ENCODE measurements around the gene SMCP. TPM values are rescaled to one million over a fixed set of nuclear protein-coding genes. Genes with fewer than 3 reads are reported as not detected.
A peak's percentile ranks its signal among the peaks of the same experiment; 100 is the strongest.

The SMCP gene
- total and polyA plus RNA-seq, 2 experiments from 2014 or later, result not detected

DNA sequence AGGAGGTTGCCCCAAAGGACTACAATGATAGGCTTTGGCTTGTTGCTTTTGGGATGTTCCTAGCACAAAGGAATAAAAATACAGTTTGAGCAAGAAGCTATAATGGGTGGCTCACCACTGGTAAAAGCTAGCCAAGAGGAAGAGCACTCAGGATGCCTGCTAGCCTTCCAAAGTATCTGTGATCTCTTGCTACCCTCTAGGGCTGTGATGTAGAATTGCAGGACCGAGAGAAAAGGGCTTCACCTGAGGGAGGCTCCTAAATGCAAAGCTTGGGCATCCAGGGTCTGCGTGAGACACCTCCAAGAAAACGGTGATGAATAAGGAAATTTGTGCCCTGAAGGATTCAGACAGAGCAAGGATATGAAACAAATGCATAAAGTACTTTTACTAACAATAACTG lies 48.0 kb downstream of the SMCP start:
- Mint-ChIP-seq H3K27me3 (ENCODE audit: insufficient read depth, low read depth, poor library complexity) (no peaks in the 10 kb centered on the region), H3K4me3 (no peak overlapping the region), H3K27ac (no peak overlapping the region), H3K9me3 (peaks cover 29% of the 10 kb centered on the region), H3K36me3 (ENCODE audit: low read depth) (peaks cover 17% of the 10 kb centered on the region), H3K4me1 (no peaks in the 10 kb centered on the region)
- Histone ChIP-seq H3K4me1 (ENCODE audit: insufficient read depth) (no peaks in the 10 kb centered on the region), H2AFZ (no peak overlapping the region), H3K79me2 (replicated peaks; ENCODE audit: insufficient read depth) (no peaks in the 10 kb centered on the region), H3K27ac (ENCODE audit: low read depth) (no peak overlapping the region), H4K20me1 (replicated peaks; ENCODE audit: insufficient read depth) (no peaks in the 10 kb centered on the region), H3K4me2 (no peak overlapping the region), H3K9me2 (ENCODE audit: insufficient read depth) (no peaks in the 10 kb centered on the region), H3K36me3 (ENCODE audit: insufficient read depth) (peaks cover 7% of the 10 kb centered on the region; the same call in 1 of the 2 replicates), H3K4me3 (no peak overlapping the region), H3K27me3 (ENCODE audit: insufficient read depth) (no peaks in the 10 kb centered on the region), H3F3A (replicated peaks; ENCODE audit: low read depth) (no peaks in the 10 kb centered on the region)
- ATAC-seq (peak; percentile 78), DNase-seq (ENCODE audit: low spot score) (peak; percentile 65)
- TF ChIP-seq CTCF (conservative IDR thresholded peaks at IDR 0.05; ENCODE audit: low read depth in 2 of 2), result peak; percentile 61 to 78
- TF ChIP-seq, protein P1, sequence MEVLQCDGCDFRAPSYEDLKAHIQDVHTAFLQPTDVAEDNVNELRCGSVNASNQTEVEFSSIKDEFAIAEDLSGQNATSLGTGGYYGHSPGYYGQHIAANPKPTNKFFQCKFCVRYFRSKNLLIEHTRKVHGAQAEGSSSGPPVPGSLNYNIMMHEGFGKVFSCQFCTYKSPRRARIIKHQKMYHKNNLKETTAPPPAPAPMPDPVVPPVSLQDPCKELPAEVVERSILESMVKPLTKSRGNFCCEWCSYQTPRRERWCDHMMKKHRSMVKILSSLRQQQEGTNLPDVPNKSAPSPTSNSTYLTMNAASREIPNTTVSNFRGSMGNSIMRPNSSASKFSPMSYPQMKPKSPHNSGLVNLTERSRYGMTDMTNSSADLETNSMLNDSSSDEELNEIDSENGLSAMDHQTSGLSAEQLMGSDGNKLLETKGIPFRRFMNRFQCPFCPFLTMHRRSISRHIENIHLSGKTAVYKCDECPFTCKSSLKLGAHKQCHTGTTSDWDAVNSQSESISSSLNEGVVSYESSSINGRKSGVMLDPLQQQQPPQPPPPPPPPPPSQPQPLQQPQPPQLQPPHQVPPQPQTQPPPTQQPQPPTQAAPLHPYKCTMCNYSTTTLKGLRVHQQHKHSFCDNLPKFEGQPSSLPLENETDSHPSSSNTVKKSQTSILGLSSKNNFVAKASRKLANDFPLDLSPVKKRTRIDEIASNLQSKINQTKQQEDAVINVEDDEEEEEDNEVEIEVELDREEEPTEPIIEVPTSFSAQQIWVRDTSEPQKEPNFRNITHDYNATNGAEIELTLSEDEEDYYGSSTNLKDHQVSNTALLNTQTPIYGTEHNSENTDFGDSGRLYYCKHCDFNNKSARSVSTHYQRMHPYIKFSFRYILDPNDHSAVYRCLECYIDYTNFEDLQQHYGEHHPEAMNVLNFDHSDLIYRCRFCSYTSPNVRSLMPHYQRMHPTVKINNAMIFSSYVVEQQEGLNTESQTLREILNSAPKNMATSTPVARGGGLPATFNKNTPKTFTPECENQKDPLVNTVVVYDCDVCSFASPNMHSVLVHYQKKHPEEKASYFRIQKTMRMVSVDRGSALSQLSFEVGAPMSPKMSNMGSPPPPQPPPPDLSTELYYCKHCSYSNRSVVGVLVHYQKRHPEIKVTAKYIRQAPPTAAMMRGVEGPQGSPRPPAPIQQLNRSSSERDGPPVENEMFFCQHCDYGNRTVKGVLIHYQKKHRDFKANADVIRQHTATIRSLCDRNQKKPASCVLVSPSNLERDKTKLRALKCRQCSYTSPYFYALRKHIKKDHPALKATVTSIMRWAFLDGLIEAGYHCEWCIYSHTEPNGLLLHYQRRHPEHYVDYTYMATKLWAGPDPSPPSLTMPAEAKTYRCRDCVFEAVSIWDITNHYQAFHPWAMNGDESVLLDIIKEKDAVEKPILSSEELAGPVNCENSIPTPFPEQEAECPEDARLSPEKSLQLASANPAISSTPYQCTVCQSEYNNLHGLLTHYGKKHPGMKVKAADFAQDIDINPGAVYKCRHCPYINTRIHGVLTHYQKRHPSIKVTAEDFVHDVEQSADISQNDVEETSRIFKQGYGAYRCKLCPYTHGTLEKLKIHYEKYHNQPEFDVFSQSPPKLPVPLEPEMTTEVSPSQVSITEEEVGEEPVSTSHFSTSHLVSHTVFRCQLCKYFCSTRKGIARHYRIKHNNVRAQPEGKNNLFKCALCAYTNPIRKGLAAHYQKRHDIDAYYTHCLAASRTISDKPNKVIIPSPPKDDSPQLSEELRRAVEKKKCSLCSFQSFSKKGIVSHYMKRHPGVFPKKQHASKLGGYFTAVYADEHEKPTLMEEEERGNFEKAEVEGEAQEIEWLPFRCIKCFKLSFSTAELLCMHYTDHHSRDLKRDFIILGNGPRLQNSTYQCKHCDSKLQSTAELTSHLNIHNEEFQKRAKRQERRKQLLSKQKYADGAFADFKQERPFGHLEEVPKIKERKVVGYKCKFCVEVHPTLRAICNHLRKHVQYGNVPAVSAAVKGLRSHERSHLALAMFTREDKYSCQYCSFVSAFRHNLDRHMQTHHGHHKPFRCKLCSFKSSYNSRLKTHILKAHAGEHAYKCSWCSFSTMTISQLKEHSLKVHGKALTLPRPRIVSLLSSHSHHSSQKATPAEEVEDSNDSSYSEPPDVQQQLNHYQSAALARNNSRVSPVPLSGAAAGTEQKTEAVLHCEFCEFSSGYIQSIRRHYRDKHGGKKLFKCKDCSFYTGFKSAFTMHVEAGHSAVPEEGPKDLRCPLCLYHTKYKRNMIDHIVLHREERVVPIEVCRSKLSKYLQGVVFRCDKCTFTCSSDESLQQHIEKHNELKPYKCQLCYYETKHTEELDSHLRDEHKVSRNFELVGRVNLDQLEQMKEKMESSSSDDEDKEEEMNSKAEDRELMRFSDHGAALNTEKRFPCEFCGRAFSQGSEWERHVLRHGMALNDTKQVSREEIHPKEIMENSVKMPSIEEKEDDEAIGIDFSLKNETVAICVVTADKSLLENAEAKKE (CRISPR knock-in tag; IDR thresholded peaks at IDR 0.05), result no peak

DNA sequence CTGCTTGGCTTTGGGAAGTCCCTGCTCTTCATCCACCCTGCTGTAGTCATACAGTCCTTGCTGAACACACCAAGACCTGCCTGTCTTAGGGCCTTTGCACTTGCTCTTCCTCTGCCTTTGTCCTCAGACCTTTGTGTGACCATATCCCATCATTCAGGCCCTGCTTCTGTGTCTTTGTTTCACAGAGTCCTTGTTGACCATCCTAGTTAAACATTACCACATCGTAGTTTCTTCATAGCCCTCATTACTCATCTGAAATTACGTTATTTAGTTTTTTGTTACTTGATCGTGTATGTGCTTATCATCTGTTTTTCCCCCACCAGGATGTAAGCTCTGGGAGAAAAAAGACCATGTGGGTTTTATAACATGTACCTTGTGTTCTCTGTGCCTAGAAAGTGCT lies 50.5 kb downstream of the SMCP start:
- Mint-ChIP-seq H3K27ac (no peak overlapping the region), H3K4me1 (no peaks in the 10 kb centered on the region), H3K36me3 (ENCODE audit: low read depth) (peaks cover 17% of the 10 kb centered on the region), H3K4me3 (no peak overlapping the region), H3K27me3 (ENCODE audit: insufficient read depth, low read depth, poor library complexity) (peaks cover 3% of the 10 kb centered on the region), H3K9me3 (peaks cover 29% of the 10 kb centered on the region)
- Histone ChIP-seq H3K4me1 (ENCODE audit: insufficient read depth) (no peaks in the 10 kb centered on the region), H2AFZ (no peak overlapping the region), H3K27ac (ENCODE audit: low read depth) (no peak overlapping the region), H3K9me2 (ENCODE audit: insufficient read depth) (no peaks in the 10 kb centered on the region; the same call in 1 of the 2 replicates), H3K36me3 (ENCODE audit: insufficient read depth) (peaks cover 7% of the 10 kb centered on the region; the same call in 1 of the 2 replicates), H3K4me3 (no peak overlapping the region), H3K4me2 (no peak overlapping the region), H4K20me1 (replicated peaks; ENCODE audit: insufficient read depth) (no peaks in the 10 kb centered on the region), H3F3A (replicated peaks; ENCODE audit: low read depth) (no peaks in the 10 kb centered on the region), H3K27me3 (ENCODE audit: insufficient read depth) (no peaks in the 10 kb centered on the region), H3K79me2 (replicated peaks; ENCODE audit: insufficient read depth) (no peaks in the 10 kb centered on the region)
- DNase-seq (ENCODE audit: low spot score) (no peak), ATAC-seq (no peak)
- TF ChIP-seq CTCF (conservative IDR thresholded peaks at IDR 0.05; ENCODE audit: low read depth in 2 of 2), result no peak
- TF ChIP-seq ETS1 (IDR thresholded peaks at IDR 0.05), result no peak
- TF ChIP-seq EZH2phosphoT487 (IDR thresholded peaks at IDR 0.05; ENCODE audit: unreplicated experiment), result no peak
- TF ChIP-seq ZNF331 (CRISPR knock-in tag; IDR thresholded peaks at IDR 0.05; ENCODE audit: low read depth), result no peak
- TF ChIP-seq CREB1 (CRISPR knock-in tag; IDR thresholded peaks at IDR 0.05; ENCODE audit: low read depth), result no peak
- no peak for TF ChIP-seq NANOG (IDR thresholded peaks at IDR 0.05; ENCODE audit: borderline replicate concordance)
- no peak for TF ChIP-seq EZH2 (IDR thresholded peaks at IDR 0.05; ENCODE audit: low read depth, unreplicated experiment)
